ENCODE results near the gene LTBP1.
A peak's percentile ranks its signal among the peaks of the same experiment; 100 is the strongest.

LTBP1 gene

GRCh38 chr2:33202641-33203522 lies 256.1 kb downstream of the LTBP1 start:
- no peak for DNase-seq (ENCODE audit: low spot score)

DNA sequence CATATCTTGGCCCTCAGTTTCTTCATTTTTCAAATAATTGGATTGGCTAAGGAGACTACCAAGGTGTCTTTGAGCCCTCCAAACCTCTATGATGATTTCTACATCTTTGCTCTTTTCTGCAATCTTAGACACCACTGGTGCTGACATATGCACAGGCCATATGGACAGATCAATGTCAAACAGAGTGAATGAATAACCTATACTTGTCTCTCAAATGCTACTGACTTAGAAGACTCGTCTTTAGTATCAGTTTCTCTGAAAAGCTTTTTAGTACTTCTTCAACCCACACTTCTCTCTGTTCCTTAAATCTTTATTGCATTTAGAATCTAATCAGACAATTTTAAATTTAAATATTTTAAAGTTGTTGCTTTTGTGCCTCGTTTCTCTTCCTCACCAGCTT lies 258.2 kb downstream of the LTBP1 start:
- DNase-seq (ENCODE audit: low spot score), result no peak

DNA sequence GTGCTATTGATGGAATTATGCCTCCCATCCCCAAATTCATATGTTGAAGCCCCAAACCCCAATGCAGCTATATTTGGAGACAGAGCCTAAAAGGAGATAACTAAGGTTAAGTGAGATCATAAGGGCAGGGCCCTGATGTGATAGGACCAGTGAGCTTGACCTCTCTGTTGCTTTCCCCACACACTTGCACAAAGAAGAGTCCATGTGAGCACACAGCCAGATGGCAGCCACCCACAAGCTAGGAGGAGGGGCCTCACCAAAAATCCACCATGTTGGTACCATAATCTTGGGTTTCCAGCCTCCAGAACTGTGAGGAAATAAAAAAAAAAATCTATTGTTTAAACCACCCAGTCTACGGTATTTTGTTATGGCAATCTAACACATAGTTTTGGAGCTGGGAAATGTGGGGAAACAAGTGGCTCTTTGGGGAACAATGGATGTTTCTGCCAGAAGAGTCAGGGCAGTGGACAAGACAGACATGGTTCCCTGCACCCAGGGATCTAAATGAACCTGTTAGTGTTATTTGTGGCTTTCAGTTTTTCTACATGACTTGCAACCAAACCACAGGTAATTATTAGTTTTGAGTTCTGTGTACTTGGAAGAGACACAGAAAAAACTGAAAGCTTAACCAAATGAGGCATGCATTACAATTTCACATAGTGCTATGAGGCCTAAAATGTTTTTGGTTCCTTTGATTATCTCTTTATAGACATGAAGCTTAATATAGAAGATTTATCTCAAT lies 259.1 kb downstream of the LTBP1 start:
- DNase-seq (ENCODE audit: low spot score), result no peak

DNA sequence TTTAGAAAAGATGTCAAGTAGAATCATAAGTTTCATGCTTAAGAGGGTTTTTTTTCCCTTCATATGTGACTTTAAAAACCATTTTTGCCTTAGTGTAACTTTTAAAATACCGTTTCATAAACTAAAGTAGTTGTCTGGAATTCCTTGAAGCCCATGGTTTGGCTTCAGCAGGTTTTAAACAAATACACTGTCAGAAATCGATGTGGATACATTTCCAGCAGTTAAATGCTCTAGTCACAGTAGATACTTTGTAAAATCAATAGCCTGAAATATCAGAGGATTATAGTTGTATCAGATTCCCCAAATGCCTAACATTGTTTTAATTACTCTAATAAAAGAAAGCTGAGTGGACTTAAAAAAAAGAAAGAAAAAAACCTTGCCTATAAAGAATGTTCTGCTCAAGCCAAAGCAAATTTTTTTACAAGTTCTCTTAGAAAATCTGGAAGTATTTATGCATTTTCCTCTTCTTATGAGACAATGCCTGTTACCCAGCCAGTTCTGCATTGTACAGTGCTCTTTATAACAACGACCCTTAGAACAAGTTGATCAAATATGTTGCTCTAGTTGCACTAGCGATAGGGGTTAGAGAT lies 260.5 kb downstream of the LTBP1 start:
- no peak for DNase-seq (ENCODE audit: low spot score)

DNA sequence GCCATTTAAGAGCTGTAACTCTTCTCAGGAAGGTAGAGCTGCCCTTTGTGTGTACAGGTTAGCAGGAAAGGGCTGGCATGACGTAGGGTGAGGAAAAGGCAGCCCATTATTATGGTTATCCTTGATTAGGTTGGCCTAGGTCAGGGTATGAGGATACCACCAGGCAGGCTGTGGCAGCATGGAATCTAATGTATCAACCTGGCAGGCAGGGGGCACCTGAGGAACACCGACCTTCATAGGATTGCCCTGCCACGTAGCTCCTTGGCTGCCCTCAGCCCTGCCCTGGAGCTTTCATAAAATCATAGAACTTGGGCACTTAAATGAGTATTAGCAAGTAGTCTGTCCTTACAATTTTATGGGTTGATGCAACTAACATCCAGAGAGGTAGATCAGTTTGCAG lies 261.6 kb downstream of the LTBP1 start:
- DNase-seq (ENCODE audit: low spot score), result no peak

DNA sequence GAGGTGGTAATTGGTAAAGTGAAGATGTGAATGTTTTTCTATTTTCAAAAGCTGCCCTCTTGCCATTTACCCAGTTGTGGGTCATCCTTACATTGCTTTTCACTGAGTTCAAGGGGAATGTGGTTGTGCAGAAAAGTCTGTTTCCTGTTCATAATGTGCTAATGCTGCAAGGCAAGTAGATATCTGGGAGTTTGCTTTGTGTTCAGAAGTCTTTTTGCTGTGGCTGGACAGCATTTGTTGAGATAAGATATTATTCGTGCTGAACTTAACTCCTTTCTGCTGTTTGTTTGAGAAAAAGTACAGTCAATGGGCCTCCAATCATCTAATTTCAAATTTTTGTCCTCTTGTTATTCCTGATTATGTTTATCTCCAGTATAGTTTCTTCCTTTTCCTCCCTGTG lies 263.2 kb downstream of the LTBP1 start:
- no peak for DNase-seq (ENCODE audit: low spot score)

GRCh38 chr2:33210626-33211025 lies 263.9 kb downstream of the LTBP1 start:
- no peak for DNase-seq (ENCODE audit: low spot score)

DNA sequence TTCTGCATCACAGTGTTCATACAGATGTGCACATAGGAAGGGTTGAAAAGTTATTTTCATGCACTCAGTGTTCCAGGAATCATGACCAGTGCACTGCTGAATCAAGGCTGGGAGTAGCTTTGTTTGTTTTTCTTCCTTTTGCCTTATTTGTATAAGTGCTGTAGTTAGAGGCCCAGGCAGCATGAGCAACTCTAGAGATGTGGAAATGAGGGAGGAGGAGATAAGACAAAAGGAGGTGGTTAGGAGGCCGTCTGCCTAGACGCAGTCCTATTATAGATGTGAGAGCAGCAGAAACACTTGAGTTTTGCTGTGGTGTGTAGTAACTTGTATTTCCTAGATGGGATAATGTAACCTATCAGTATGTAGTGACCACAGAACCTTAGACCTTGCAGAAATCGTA lies 265.4 kb downstream of the LTBP1 start:
- no peak for DNase-seq (ENCODE audit: low spot score)

DNA sequence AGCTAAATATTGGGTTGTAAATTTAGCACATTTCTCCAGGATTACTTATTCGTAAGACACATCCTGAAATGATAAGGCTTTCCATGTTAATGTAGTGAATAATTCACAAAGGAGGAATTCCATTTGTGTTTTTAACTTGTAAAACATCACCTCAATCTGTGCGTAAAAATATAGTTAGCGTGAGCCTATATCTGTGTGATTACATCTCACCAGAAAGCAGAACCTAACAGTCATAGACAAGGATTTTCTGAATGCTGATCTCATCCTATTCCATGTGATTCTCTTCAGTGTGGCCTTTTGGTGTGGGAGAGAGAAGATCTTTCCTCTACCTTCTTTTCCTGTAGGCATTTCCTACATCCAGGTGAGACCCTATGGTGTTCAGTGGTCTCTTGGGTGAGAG lies 266.5 kb downstream of the LTBP1 start:
- DNase-seq (ENCODE audit: low spot score), result no peak

GRCh38 chr2:33213648-33214047 lies 266.9 kb downstream of the LTBP1 start:
- no peak for DNase-seq (ENCODE audit: low spot score)

- no peak for DNase-seq (ENCODE audit: low spot score)
Observed at GRCh38 chr2:33214436-33214835, 267.7 kb downstream of the LTBP1 start.

DNA sequence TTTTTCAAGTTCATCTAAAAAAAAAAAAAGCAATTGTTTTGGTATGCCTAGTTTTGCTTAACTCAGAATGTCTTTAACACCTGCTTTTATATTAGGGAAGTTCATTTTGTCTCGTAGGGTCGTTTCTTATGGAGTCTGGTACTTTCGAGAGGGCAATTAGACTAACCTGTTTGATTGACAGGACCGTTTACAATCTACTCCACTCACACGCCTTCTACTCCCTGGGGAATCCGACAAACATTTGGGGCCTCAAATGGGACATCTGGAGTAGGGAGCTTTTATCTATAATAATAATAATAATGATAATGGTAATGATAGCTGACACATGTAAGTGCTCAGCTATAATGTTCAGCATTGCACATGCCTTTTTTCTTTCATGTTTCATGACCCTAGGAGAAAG lies 268.1 kb downstream of the LTBP1 start:
- DNase-seq (ENCODE audit: low spot score), result no peak

- DNase-seq (ENCODE audit: low spot score), result no peak
Observed at GRCh38 chr2:33215299-33215698, 268.5 kb downstream of the LTBP1 start.

DNA sequence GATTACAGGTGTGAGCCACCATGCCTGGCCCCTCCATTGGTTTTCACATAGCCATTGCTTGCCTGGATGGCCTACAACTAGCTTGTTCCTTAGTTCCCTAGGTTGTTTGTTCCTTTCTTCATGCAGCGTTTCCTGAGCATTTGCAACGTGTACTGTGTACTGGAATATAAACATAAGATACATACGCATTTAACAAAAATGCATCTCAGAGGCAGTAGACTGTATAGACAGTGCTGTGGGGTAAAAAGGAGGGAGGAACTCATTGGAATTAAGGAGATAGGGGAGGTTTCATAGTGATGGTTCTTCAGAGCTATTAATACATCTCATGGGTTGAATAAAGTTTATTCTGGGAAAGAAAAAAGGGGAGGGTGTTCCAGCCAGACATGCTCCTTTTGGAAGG lies 269.2 kb downstream of the LTBP1 start:
- DNase-seq (ENCODE audit: low spot score), result no peak

GRCh38 chr2:33216508-33217182 lies 269.9 kb downstream of the LTBP1 start:
- no peak for DNase-seq (ENCODE audit: low spot score)

- DNase-seq (ENCODE audit: low spot score), result no peak
Observed at GRCh38 chr2:33217406-33217805, 270.7 kb downstream of the LTBP1 start.

DNA sequence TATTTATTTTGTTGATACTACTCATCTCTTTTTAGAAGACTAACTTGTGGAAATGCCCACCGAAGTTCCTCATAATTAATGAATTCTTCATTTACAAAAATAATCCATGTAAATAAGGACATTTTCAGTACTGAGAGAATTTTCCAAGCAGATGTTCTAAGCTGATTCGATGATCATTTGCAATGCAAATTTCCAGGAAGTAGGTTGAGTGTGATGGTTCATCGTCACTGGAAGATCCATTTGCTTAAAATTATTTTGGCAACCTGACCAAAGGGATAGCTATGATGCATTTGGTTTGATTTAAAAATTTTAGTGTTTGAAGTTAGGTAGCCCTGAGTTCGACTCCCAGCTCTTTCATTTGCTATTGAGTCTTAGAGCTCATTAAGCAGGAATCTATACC lies 272.4 kb downstream of the LTBP1 start:
- DNase-seq (ENCODE audit: low spot score), result no peak

- DNase-seq (ENCODE audit: low spot score), result peak; percentile 13
Observed at GRCh38 chr2:33219850-33220275, 273.1 kb downstream of the LTBP1 start.

DNA sequence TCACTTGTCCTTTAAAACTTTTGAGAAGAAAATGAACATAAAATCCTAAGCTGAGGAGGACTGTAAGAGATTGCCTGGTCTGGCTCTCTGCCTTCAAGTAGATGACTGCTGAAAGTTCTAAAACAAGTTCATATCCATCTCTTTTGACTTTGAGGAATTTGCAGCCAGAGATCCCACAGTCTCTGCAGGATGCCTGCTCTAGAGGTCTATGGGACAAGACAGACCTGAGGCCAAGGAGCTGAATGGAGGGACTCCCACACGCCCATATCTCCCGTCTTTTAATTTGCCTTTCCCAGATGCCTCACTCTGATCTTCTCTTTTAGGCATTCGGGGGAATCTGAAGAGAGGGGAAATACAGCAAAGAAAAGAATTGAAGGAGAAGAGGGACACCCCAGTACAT lies 273.8 kb downstream of the LTBP1 start:
- no peak for DNase-seq (ENCODE audit: low spot score)

DNA sequence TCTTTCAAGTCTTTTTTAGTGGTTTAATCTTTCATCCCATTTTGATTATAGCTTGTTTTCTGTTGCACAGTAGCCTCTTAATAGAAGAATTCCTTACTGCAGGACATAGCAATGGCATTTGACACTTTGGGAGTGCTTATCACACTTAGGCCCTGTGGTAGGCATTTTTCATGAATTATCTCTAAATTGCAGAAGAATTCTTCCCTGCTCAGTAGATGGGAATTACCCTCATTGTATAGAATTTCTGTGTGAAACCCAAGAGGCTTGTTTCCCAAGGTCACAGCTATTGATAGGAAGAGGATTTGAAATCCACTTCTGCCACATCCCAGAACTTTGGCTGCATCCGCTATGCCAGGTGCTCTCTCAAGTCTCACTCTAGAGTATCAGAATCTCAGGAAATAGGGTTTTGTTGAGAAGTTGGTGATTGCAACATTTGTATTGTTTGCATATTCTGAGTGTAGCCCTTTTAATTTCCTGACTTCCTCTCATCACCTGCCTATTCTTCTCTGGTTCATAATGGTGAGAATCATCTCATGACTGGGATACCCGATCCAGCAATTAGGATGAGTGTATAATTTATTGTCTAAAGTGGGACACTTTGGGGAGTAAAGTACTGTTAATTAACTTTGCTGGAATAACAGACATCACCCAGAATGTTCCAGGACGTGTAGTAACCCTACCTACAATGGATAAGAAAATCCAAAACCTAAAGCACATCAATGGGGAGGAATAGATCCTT lies 274.5 kb downstream of the LTBP1 start:
- no peak for DNase-seq (ENCODE audit: low spot score)

- DNase-seq (ENCODE audit: low spot score), result no peak
Observed at GRCh38 chr2:33222309-33222708, 275.6 kb downstream of the LTBP1 start.

DNA sequence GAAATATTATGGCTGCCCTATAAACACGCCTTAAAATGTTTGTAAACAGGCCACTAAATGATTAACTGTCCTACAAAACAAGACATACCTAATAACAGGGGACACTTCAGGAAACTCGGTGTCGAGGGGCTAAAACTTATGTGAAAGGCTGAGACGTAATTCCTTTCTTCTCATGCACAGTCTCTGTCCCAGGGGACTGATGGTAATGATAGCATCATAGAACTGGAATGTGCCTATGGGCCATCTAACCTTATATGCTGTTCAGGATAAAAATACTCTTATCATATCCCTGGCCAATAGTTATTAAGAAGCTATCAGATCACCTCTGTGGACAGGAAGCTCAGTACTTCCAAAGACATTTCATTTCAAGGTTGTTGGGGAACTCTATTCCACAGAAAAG lies 277.1 kb downstream of the LTBP1 start:
- DNase-seq (ENCODE audit: low spot score), result no peak

Measured in activated CD4-positive, alpha-beta T cell treated with anti-CD3 and anti-CD28 coated beads, Interleukin-2, Interleukin-4, amounts not matched to agents 100 ng/mL and 50 ng/mL, durations not matched to agents 16 hours and 8 hours (primary cell).